GM19035 (cell line): Measurements from ENCODE around the gene SRSF12.

ENCODE experiments used
- ATAC-seq: cut with Tn5 transposase; IDR thresholded peaks from one replicate; pipeline ENCODE4 v1.9.1; 2021; ENCODE audit not compliant: unreplicated experiment

The SRSF12 gene

DNA sequence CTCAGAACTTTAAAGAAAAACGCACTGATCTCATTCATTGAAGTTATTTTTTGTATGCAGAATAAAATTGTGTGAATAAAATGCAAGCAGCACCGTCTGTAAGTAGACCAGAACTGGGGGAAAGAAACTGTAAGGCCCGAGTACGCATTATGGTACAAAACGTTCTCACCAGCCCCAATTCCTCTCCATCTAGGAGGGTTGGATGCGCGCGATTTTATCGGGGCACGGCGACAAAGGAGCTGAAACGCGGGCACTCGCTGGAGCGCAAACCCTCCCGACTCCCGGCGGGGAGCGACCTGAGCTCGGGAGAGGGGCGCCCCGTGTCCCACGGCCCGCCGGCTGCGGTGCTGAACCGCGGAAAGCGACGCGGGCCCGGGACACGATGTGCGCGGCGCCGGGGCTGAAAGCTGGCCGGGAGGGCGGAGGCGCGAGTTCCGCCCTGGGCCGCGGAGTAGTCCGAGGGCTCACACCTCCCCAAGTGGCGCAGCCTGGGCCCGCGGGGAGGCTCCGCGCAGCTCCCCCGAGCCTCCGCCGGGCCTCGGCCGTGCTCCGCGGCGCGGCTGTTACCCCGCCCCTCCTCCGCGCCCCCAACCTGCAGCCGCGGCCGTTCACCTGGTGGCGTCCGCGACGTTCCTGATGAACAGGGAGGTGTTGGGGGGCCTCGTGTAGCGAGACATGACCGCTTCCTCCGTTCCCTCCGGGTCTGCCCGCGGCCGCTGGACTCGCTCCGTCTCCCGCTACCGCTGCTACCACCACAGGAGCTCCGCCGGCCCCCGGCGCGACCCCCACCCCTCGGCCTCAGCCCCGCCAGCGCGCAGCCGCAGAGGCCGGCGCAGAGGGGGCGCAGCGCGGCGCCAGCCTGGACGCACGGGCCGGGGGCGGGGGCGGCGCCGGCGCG is at the start of gene SRSF12:
Gene SRSF12 (minus strand): TSS at position 861 of the 898 bp plus-strand sequence. CDS start 184 bp downstream, at position 677.
- ATAC-seq: peak; percentile 85

DNA sequence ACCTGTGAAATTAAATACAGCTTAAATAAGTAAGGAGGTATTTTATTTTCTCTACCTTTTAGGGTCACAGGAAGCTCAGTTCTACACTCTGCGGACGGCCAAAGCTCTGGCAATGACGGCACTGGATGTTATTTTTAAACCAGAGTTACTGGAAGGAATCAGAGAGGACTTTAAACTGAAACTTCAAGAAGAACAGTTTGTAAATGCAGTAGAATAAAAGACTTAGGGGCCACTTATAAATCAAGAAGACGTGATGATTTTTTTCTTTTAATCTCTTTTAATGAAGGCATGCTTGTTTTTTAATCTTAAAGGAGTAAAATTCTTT is 44.1 kb upstream of the SRSF12 start:
- no peak for ATAC-seq

DNA sequence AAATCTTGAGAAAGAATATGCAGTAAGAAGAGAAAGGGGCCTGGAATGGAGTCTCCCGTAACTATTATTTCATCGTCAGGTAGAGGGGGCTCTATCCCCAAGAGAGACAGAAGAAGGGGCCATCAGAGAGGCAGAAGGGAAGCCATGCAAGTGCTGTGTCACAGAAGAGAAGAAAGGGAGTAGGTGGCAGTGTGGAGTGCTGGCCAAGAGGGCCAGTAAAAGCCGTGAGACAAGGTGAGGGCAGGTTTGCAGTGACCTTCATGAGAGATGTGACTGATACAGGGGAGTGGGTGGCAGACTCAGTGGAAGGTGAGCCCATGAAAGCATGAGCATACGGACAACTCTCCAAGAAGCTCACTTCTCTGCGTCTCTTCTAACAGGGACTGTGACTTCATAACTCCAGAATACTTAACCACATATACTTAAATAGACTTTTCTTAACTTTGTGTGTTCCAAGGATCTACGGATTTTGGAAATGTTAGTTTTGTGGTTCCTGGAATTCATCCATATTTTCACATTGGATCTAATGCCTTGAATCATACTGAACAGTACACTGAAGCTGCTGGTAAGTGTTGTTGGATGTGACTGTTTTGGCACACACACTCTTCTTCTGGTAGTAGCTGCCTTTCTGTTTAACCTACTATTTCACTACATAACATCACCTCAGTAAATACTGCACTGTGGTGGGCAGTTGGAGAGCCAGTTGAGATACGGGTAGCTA is 43.6 kb upstream of the SRSF12 start:
- no peak for ATAC-seq

DNA sequence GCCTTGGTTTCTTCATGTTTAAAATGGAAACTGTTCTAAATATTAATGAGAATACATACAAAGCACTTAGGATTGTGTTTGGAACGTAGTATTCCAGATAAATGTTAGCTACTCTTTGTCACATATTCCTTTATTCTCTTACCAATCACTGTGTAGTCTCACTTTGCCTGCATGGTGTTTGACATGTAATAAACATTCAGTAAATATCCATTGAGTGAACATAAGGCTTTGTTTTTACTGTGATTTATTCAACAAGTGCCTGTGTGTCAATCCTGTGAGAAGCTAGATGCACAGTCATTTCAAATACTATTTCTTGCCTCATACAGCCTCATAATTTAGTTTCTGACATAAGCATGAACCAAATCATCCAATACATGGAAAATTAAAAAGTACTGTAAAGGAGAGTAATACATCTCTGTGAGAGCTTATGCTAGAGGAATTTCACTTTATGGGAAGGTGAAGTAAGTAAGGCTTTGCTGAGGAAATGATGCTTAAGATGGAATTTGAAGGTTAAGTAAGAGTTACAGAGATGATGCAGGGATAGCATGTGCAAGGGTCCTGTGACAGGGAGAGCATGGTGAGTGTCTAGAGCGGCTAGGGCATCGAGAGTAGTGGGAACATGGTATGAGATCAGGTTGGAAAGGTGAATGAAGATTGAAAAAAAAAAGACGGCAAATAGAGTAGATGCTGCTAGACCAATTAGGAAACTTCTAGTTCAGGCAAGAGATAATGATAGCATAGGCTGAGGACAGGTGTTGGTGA is 42.6 kb upstream of the SRSF12 start:
- no peak for ATAC-seq

DNA sequence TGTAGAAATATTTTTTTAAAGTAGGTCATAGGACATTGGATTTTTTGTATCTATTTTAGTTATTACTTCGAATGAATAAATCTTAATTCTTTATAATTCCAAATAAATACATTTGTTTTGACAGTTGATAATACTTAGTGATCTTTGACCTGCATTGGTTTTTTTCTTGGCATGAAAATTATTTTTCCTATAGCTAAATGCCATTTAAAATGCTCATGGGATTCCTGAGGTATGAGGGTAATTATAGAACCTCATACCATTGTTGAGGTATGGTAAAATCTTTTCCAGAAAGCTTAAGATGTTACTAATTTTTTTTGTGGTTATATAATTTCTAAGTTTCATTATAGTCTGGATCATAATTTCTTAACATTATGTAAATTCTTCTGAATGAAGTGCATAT is 36.3 kb upstream of the SRSF12 start:
- ATAC-seq: no peak

DNA sequence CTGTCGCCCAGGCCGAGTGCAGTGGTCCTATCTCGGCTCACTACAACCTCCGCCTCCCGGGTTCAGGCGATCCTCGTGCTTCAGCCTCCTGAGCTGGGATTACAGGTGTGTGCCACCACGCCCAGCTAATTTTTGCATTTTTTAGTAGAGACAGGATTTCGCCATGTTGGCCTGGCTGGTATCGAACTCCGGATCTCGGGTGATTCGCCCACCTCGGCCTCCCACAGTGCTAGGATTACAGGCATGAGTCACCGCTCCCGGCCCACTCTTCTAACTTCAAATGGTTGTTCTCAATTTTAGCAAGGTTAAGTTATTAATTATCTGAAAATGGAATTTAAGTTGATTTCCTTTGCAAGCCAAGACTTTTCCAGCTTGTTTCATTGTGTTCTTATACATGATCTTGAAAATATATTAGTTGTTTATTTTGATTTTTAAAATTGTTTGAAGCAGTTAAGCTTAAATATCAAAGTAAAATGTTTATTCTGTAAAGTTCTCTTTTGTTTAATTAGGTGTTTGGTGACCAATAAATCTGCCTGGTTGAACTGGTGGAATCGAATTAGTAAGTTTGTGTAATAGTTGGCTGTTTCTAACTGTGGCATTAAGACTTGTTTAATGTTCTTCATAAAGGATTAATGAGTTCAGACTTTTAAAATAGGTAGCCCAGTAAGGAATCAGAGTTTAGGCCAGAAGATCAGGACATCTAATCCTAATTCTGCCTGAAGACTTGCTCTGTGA is 30.3 kb upstream of the SRSF12 start:
- no peak for ATAC-seq

DNA sequence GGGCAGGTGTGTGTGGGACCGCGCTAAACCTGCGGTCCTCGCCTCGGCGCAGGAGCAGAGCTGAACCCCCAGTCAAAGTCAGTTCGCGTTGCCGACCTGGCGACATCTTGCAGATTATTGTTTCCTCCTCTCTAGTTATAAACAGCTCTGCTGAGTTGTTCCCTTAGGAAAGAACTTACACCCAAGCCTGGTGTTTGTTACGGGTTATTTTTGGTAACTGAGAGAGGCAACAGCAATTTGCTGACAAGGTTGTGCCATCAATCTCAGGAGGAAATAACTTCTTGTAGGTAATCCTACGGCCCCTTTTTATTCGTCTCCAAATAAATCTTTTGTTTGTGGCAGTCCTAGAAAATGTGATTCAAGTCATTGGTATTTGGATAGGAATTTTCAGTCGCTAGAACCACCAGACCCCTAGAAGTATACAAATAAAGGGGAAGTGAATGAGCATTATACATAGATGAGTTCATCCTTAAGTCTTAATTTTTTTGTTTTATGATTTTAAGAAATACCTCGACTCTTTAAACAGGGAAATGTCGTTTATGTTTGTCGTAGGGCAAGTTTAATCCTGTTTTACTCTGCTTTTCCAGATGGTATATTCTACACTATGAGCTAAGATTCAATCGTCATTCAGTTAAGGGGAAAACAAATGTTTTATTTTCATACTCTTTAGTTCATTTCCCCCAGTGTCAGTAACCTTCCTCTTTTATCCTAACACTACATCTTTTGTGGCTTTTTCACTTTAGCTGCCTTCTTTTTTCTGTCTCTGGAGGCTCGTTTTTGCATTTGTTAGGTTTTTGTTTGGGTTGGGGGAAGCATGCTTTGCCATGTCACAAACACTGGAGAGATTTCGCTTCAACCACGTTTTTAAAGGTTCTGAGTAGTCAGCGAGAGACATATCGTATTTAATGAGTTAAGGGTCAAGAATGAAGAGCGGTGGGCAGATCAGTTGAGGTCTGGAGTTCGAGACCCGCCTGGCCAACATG is 29.1 kb upstream of the SRSF12 start:
- ATAC-seq: no peak

DNA sequence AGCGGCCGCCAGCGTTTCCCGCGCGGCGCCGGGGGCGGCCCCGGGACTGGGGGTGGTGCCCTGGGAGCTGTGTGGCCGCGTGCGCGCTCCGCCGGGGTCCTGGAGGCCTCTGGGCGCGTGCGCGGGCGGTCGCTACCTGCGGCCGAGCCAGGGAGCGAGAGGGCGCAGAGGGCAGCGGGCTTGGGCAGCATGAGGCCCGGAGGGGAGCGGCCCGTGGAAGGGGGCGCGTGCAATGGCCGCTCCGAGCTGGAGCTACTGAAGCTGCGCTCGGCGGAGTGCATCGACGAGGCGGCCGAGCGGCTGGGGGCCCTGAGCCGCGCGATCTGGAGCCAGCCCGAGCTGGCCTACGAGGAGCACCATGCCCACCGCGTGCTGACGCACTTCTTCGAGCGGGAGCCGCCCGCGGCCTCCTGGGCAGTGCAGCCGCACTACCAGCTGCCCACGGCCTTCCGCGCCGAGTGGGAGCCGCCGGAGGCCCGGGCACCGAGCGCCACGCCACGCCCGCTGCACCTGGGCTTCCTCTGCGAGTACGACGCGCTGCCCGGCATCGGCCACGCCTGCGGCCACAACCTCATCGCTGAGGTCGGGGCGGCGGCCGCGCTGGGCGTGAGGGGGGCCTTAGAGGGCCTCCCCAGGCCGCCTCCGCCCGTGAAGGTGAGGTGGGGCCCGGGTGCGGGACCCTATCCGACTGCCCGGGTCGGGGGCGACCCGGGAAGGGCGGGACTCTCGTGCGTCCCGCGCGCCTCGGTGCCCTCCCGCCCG is 28.3 kb upstream of the SRSF12 start, which contains the start of gene PM20D2:
Gene PM20D2 (plus strand): TSS at position 100 of the 762 bp plus-strand sequence. CDS start 90 bp downstream, at position 190.
- peak; percentile 63 for ATAC-seq

DNA sequence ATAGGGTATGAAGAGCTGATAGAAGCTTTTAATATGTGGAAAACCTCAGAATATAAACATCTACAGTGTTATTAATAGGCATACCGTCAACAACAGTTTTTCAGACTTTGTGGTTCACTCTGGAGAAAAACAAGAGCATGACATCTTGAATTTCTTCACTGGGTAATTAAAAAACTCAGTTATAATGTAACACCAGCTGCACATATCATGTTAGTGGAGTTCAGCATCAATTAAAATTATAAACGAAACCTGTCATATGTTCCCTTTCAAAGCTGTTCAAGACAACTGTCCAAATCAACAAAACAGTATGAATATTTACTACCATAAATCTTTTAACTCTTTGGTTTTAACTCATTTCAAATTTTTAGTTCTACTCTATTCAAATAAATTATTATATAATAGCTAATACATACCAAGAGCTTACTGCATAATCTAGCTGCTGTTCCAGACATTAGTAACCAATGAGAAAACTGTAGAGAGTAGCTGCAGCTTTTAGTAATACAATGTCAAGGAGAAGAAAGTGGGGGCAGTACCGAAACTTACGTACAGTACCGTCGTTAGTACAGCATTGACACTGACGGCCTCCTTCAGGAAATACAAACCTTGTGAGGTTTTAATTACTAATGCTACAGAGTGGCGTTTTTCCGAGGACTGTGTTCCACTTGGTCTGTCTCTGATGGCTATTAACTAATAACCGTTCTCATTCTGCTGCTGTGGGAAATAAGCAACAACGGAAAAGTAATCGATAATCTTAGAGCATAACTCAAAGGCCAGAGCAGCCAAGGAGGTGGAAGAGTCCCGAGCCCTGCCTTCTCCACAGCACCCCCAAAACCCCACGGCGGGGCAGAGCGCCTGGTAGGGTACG is 27.5 kb upstream of the SRSF12 start:
- peak; percentile 63 for ATAC-seq

DNA sequence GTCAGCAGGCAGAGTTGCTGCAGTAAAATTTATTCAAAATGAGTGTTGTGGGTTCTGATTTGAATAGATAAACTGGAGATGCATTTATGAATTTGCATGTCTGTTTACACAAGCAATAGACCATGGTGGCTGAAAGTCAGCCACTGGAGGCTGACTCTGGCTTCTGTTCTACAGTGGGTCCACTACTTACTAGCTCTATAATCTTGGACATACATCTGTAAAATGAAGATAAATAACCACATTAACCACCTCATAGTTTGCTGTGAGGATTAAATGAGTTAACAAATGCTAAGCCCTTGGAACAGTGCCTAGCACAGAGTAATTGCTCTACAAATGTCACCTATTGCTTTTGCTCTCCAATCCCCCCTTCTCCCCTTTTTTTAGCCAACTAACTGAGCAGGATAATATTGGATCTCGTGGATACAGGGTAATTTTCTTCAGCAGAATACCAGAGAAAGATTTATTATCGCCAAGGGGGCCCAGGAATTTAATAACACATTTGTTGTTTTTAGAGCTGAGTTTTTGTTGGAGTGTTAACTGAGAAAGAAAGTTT is 26.6 kb upstream of the SRSF12 start:
- ATAC-seq: peak; percentile 49

DNA sequence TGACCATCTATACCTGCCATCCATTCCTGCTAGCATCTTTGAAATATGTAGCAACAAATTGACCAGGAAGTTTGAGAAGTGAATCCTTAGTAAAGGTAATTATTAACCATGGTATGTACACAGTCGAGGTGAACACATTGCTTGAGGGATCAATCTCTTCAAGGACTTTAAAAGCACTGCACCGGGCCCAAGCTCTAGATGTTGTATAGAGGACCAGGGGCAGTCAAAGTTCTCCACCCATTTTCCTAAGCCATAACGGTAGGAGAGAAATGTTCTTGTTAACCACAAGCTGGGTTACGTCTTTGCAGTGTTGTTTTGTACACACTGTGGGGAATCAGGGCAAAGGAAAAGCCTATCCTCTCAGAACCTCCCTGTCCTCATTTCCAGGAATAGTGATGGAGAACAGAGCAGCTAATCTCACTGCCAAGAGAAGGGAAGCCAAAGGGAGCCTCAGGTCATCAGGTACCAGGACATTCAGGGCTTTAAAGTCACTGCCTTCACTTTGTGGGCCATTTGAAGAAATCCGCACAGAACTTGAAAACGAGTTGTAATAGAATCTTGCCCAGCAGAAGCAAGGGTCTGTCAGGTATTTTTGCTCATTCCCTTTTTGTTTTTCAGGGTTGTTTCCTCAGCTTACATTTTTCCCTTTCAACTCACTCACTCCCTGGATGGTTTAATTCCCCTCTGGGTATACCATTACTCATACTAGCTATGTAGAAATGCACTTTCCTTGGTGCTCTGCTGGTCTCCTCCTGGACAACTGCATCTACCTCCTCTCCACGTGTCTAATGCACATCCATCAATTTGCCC is 22.7 kb upstream of the SRSF12 start:
- ATAC-seq: no peak

DNA sequence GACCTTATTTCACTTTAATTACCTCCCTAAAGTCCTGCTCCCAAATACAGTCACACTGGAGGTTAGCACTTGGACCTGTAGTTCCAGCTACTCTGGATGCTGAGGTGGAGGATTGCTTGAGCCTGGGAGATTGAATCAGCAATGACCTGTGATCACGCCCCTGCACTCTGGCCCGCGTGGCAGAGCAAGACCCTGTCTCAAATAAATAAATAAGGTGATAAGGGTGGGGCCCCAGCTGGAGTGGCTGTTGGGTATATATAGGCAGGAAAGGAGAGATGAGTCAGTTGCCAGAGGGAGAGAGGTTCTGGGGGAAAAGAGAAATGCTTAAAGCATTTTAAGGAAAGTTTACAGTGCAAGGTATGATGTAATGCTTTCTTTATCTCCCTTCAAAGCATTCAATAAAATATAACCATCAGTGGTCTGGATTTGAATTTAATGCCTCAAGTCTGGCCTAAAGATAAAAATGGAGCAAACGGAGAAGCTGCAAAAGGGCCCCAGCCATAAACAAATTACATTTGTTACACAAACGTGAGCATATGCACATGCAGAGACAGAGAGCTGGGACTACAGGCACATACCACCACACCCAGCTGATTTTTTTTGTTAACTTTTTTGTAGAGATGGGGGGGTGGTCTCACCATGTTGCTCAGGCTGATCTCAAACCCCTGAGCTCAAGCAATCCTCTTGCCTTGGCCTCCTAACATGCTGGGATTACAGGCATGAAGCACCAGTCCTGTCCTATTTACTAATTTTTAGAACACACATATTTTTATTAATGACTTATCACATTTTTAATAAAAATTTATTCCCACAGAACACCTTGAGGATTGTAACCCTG is 21.9 kb upstream of the SRSF12 start:
- ATAC-seq: no peak

DNA sequence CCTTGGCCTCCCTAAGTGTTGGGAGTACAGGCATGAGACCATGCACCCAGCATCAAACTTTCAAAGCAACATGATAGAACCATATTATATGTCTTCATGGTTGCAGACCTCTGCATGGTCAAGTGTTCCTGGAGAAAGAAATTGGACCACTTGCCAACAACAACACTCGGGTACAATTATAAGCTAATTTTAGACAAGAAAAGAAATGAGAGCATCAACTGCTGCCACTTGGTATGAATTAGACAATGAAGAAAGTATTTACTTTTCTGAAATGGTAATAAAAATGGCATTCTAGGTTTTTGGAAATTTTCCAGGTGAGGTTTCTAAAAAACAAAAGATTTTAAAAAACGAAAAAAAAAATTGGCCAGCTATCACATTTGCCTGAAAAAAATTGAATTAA is 20.3 kb upstream of the SRSF12 start:
- ATAC-seq: no peak

DNA sequence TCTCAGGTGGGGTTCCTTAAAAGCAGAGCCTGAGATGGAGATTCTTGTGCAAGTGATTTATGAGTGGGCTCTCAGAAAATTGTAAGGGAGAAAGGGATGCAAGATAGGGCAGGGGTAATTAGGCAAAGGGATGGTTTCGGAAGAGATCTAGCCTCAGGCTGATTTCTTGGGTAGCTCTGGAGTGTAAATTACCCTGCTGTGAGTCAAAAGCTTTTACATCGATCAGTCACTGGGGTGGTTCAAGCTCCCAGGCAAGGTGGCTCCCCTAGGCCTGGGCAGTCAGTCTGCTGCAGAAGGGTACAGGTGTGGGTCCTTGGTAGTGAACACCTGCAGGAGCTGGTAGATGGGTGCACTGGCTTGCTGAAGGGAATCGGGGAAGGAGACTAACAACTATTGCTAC is 16.9 kb upstream of the SRSF12 start:
- no peak for ATAC-seq

DNA sequence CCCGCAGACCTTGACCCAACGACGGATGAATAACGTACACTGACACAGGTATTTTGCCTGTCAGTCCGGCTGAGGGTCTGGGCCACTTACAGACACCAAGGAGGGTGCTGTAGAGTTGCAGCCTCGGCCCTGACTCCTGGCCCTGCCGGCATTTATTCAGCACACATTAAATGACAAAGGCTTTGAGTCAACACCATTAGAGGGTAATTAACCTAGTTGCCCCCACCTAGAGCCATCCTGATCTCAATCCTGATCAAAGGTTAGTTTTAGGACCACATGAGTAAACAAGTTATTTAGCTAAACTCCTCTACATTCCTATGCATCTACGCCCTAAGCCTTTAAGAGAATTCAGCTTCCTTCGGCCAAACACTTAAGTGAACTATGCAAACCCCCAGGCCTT is 16.1 kb upstream of the SRSF12 start:
- no peak for ATAC-seq

DNA sequence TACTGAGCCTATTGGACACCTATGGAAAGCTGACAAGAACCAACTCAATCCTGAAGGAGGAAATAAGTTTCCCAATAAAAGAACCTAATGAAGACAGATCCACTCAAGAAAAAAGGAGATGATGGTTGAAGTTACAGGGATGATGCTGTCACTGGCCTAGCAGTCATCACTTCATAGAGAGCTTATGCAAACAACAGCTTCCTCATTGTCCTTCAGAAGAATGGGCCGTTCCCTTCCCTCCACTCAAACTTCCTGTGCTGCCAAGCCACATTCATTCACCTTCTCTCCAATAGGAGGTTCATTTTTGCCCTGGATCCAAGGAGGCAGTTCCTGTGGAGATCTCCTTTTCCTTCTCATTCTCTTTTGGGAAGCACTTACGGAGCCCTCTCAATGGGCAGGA is 14.2 kb upstream of the SRSF12 start:
- ATAC-seq: no peak
